Lung (tissue), 12 donors: Measurements from ENCODE around the gene HIRIP3. TPM values are rescaled to one million over a fixed set of nuclear protein-coding genes. Genes with fewer than 3 reads are reported as not detected.

Source experiments
- ATAC-seq: fragments of 200-7000 bp; cut with Tn5 transposase; one replicate; pipeline ENCODE4 v1.9.1; 2020; ENCODE audit warnings: moderate number of reproducible peaks; ENCODE audit not compliant: insufficient read depth, low FRiP score
- DNase-seq, 3 donors: peaks; one replicate each; pipeline ENCODE4 v3.0.0-alpha.2; 2013 to 2017
- H3K27ac ChIP-seq, 2 donors: one replicate each; pipeline ENCODE4 v1.5.1; 2013; ENCODE audit warnings: mild to moderate bottlenecking in 2 of 2, moderate library complexity in 2 of 2, control low read depth in 1 of 2, inconsistent platforms in 1 of 2, low read depth in 1 of 2, low read length in 1 of 2
- H3K27me3 ChIP-seq, 3 donors: one replicate each; pipeline ENCODE4 v1.5.1; 2013; ENCODE audit warnings: low read length in 2 of 3; ENCODE audit not compliant: control insufficient read depth in 3 of 3, insufficient read depth in 3 of 3
- H3K36me3 ChIP-seq, 4 donors: one replicate each; pipeline ENCODE4 v1.5.1; 2013; ENCODE audit warnings: low read length in 4 of 4, mild to moderate bottlenecking in 1 of 4, moderate library complexity in 1 of 4; ENCODE audit not compliant: control insufficient read depth in 4 of 4, insufficient read depth in 4 of 4
- H3K4me1 ChIP-seq, 5 donors: one replicate each; pipeline ENCODE4 v1.5.1; 2013; ENCODE audit warnings: low read length in 5 of 5, mild to moderate bottlenecking in 2 of 5, moderate library complexity in 1 of 5; ENCODE audit not compliant: control insufficient read depth in 5 of 5, insufficient read depth in 5 of 5
- H3K4me3 ChIP-seq: one replicate; pipeline ENCODE4 v1.5.1; 2013; ENCODE audit warnings: mild to moderate bottlenecking, control low read depth, moderate library complexity
- H3K9ac ChIP-seq, 2 donors: one replicate each; pipeline ENCODE4 v1.5.1; 2013; ENCODE audit warnings: low read length in 2 of 2, control low read depth in 1 of 2; ENCODE audit not compliant: insufficient read depth in 1 of 2
- H3K9me3 ChIP-seq, 4 donors: one replicate each; pipeline ENCODE4 v1.5.1; 2013; ENCODE audit warnings: low read length in 3 of 4, mild to moderate bottlenecking in 1 of 4, moderate library complexity in 1 of 4; ENCODE audit not compliant: control insufficient read depth in 4 of 4, insufficient read depth in 3 of 4
- WGBS, 2 donors: extraction: QIAGEN DNeasy Blood & Tissue Kit; methylation state at CpG; one replicate each; pipeline ENCODE4 v1.1.7; 2013; 5-methylcytosine and 5-hydroxymethylcytosine counted together
- polyA plus RNA-seq, 2 donors: library from polyadenylated mRNA; stranded (reverse); fragments of 200-250 nt; gene quantifications; one replicate each; pipeline ENCODE4 v1.2.1, GENCODE V29; 2013
- total RNA-seq, 2 donors: library from RNA; depleted of rRNA in 1 of 2; stranded (reverse); fragments of >200 nt in 1 of 2; gene quantifications; one replicate each; pipeline ENCODE4 v1.2.1, GENCODE V29; 2014 to 2021
- TF ChIP-seq, protein P1 (sequence below): IDR thresholded peaks from 2 replicates; pipeline ENCODE4 v1.5.1; 2012; ENCODE audit warnings: mild to moderate bottlenecking; ENCODE audit errors: control extremely low read depth, extremely low read depth
- donor health status: control.
- donor health status: control.
- donor health status: Bipolar disorder and iron deficiency.
- donor health status: healthy.
- donor health status: DM: yes; HTN: yes; CAD: no.

Gene HIRIP3
- total and polyA plus RNA-seq, 4 donors = 13.1 to 22.7 (median 17.7) TPM

DNA sequence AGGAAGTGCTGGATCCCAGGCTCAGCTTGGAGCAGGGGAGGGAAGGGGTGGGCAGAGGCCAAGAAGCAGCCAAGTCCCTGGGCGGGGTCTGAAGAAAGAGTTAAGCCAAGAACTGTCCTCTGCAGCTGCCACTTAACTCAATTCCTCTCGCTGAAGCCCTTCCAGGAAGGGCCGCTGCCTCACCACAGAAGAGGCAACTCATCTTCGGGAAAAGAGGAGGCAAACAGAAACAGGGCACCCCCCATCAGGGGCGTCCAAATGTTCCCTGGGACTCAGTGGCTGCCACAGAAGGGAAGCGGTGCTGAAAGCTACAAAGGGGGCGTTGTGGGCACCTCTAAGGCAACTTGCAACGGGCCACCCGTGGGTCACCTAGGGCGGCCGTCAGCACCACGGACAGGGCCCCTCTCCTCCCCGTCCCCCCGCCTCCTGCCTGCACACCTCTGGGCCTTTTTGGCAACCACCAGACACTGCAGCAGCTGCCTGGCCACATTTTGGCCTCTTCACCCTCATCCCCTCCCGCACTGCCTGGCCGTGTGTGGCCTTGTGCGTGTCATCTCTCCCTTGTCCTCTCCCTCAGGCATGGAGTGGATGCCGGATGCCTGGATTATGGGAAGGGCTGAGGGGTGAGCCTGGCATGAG lies 33.1 kb upstream of the HIRIP3 start:
- Histone ChIP-seq H3K27me3 (peaks cover 0 to 37% (median 9%) of the 10 kb centered on the region in 3 donors), H3K9ac (no peak overlapping the region), H3K36me3 (no peaks in the 10 kb centered on the region), H3K4me3 (no peak overlapping the region), H3K9me3 (peaks cover 0 to 2% (median 0%) of the 10 kb centered on the region in 4 donors), H3K4me1 (peaks cover 0 to 22% (median 0%) of the 10 kb centered on the region in 5 donors), H3K27ac (no peak overlapping the region)
- WGBS, 2 donors = 13 to 21% methylated on average over 12 to 18 of the region's 18 CpGs
- DNase-seq (peak; percentile 65 to 80 (median 74)), ATAC-seq (no peak)
- TF ChIP-seq, protein P1, sequence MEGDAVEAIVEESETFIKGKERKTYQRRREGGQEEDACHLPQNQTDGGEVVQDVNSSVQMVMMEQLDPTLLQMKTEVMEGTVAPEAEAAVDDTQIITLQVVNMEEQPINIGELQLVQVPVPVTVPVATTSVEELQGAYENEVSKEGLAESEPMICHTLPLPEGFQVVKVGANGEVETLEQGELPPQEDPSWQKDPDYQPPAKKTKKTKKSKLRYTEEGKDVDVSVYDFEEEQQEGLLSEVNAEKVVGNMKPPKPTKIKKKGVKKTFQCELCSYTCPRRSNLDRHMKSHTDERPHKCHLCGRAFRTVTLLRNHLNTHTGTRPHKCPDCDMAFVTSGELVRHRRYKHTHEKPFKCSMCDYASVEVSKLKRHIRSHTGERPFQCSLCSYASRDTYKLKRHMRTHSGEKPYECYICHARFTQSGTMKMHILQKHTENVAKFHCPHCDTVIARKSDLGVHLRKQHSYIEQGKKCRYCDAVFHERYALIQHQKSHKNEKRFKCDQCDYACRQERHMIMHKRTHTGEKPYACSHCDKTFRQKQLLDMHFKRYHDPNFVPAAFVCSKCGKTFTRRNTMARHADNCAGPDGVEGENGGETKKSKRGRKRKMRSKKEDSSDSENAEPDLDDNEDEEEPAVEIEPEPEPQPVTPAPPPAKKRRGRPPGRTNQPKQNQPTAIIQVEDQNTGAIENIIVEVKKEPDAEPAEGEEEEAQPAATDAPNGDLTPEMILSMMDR = no peak

DNA sequence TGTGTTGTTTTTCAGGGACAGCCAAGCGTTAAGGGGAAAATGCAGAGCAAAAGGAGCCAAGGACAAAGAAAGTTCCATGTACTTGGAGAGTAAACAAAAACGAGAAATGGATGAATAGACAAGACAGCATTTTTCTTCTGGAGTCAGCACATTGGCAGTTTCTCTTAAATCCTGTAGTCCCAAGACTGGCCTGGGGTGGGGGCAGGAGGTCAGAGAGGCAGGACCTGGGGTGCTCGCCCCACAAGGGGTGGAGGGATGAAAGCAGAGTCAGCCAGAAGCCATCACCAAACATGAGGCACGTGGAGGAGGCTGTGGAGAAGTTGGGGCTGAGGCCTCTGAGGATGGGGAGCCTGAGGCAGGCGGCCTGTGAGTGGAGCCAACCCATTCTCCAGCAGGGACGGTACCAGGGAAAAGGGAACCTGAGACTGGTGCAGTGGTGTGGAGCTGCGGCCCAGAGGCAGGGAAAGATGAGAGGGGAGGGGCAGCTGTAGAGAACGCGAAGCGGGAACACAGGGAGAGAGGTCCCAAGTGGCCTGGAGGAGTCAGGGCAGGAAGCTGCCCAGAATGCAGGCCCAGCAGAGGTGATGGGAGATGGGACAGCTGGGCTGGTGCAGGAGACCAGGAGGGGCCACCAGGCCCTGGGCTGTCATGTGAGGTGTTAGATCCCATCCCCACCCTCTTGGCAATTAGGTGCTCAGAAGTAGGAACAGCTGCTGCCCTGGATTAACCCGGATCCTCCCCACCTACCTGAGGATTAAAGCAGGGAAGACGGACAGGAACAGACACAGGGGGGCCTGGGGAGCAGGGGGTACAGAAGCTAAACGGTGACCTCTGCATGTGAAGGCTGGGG lies 32.4 kb upstream of the HIRIP3 start:
- TF ChIP-seq, protein P1 = no peak
- Histone ChIP-seq H3K4me1 (peaks cover 0 to 22% (median 0%) of the 10 kb centered on the region in 5 donors), H3K4me3 (no peak overlapping the region), H3K27ac (no peak overlapping the region), H3K9me3 (peaks cover 0 to 2% (median 0%) of the 10 kb centered on the region in 4 donors), H3K9ac (no peak overlapping the region), H3K36me3 (no peaks in the 10 kb centered on the region), H3K27me3 (peaks cover 0 to 37% (median 6%) of the 10 kb centered on the region in 3 donors)
- DNase-seq (peak; percentile 38 to 45 (median 39)), ATAC-seq (no peak)
- 42 to 44% methylated on average over 12 to 13 of the region's 13 CpGs for WGBS, 2 donors

DNA sequence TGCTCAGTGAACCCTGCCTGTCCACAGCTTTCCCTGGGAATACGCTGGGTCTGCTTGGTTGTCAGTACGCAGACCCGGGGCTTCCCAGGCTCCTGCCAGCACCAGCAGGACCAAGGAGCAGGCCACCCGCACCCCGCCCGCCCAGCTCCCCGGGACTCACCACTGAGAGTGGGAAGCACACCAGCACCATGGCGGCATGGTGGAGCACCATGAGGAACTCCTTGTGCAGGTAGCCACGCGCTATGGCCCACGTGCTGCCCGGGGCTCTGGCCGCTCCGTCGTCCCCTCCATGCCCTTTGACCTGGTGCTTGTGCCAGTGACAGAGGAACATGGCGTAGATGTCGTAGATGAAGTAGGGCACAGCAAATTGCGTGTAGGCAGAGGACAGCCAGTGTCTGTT lies 31.0 kb upstream of the HIRIP3 start:
- no peak for DNase-seq

More for the DNA sequence above, 31.0 kb upstream of the HIRIP3 start:
- H3K9me3 ChIP-seq = no peaks in the 10 kb centered on the region
- H3K27ac ChIP-seq = no peak overlapping the region
- TF ChIP-seq, protein P1 = no peak
- peaks cover 0 to 27% (median 2%) of the 10 kb centered on the region in 3 donors for H3K27me3 ChIP-seq
- peaks cover 0 to 19% (median 2%) of the 10 kb centered on the region in 5 donors for H3K4me1 ChIP-seq
- H3K4me3 ChIP-seq = no peak overlapping the region
- WGBS, 2 donors = 85 to 93% methylated on average over 18 of the region's 18 CpGs
- H3K9ac ChIP-seq = no peak overlapping the region
- H3K36me3 ChIP-seq = no peaks in the 10 kb centered on the region
- ATAC-seq = no peak
